ENCODE data around the gene NEK2.

NEK2 gene

GRCh38 chr1:211644653-211645052, 30.8 kb downstream of the NEK2 start:
- H3K4me3 ChIP-seq (ENCODE audit: control insufficient read depth, low read depth, low read length), result no peak overlapping the region
- DNase-seq (ENCODE audit: low read depth), result no peak
- TF ChIP-seq CTCF (conservative IDR thresholded peaks at IDR 0.05; ENCODE audit: control insufficient read depth, insufficient read depth, low read depth, low read length), result no peak

GRCh38 chr1:211643324-211644212, 31.9 kb downstream of the NEK2 start:
- H3K4me3 ChIP-seq (ENCODE audit: control insufficient read depth, low read depth, low read length), result no peak overlapping the region
- TF ChIP-seq CTCF (conservative IDR thresholded peaks at IDR 0.05; ENCODE audit: control insufficient read depth, insufficient read depth, low read depth, low read length), result no peak
- no peak for DNase-seq (ENCODE audit: low read depth)

- H3K4me3 ChIP-seq (ENCODE audit: control insufficient read depth, low read depth, low read length), result no peak overlapping the region
- no peak for TF ChIP-seq CTCF (conservative IDR thresholded peaks at IDR 0.05; ENCODE audit: control insufficient read depth, insufficient read depth, low read depth, low read length)
- no peak for DNase-seq (ENCODE audit: low read depth)
Observed at GRCh38 chr1:211642870-211643269, 32.6 kb downstream of the NEK2 start.

GRCh38 chr1:211641942-211642341, 33.5 kb downstream of the NEK2 start:
- no peak for DNase-seq (ENCODE audit: low read depth)
- no peak for TF ChIP-seq CTCF (conservative IDR thresholded peaks at IDR 0.05; ENCODE audit: control insufficient read depth, insufficient read depth, low read depth, low read length)
- no peak overlapping the region for H3K4me3 ChIP-seq (ENCODE audit: control insufficient read depth, low read depth, low read length)

- TF ChIP-seq CTCF (conservative IDR thresholded peaks at IDR 0.05; ENCODE audit: control insufficient read depth, insufficient read depth, low read depth, low read length), result no peak
Observed at GRCh38 chr1:211641044-211641800, 34.2 kb downstream of the NEK2 start.

GRCh38 chr1:211640301-211640630, 35.2 kb downstream of the NEK2 start:
- H3K4me3 ChIP-seq (ENCODE audit: control insufficient read depth, low read depth, low read length), result no peak overlapping the region
- DNase-seq (ENCODE audit: low read depth), result no peak
- no peak for TF ChIP-seq CTCF (conservative IDR thresholded peaks at IDR 0.05; ENCODE audit: control insufficient read depth, insufficient read depth, low read depth, low read length)

More at GRCh38 chr1:211641044-211641800, 34.2 kb downstream of the NEK2 start:
- H3K4me3 ChIP-seq (ENCODE audit: control insufficient read depth, low read depth, low read length), result no peak overlapping the region
- DNase-seq (ENCODE audit: low read depth), result no peak

All from fibroblast of mammary gland (primary cell).